ENCODE measurements around the gene CCDC92B. TPM values are rescaled to one million over a fixed set of nuclear protein-coding genes. Genes with fewer than 3 reads are reported as not detected.

Gene CCDC92B
- total RNA-seq, 1 experiment from 2014 or later = 15.2 TPM

- peak overlapping the region; percentile 72; the same call in 1 of the 2 replicates for H3K27ac Mint-ChIP-seq
- H3K27me3 Mint-ChIP-seq (ENCODE audit: low read depth) = no peaks in the 10 kb centered on the region
- no peak overlapping the region for H3K4me3 Mint-ChIP-seq
- H3K36me3 Mint-ChIP-seq = peaks cover 24% of the 10 kb centered on the region
- TF ChIP-seq ZNF121 (CRISPR knock-in tag; IDR thresholded peaks at IDR 0.05) (peak; percentile 54), FOXP4 (CRISPR knock-in tag; IDR thresholded peaks at IDR 0.05) (no peak)
- peaks cover 5% of the 10 kb centered on the region for H3K4me1 Mint-ChIP-seq
- H3K9me3 Mint-ChIP-seq = no peaks in the 10 kb centered on the region
- ChIA-PET CTCF (interaction anchor here (0.6 to 3.1 kb wide), 6 partner anchors 66 to 333 kb away, joined by 3 to 14 read pairs (median 6); no protein-coding TSS in a partner anchor), POLR2A (interaction anchor here (0.7 kb wide), 2 partner anchors 21 to 94 kb away, joined by 3 to 4 read pairs; no protein-coding TSS in a partner anchor)
- DNase-seq (ENCODE audit: low spot score) (no peak), ATAC-seq (peak; percentile 24)
Observed at GRCh38 chr17:2685696-2686095, 63.8 kb downstream of the CCDC92B start.

GRCh38 chr17:2684549-2684948 is 64.9 kb downstream of the CCDC92B start:
- no peak for TF ChIP-seq KAT7 (CRISPR knock-in tag; IDR thresholded peaks at IDR 0.05; ENCODE audit: borderline replicate concordance)
- no peak for TF ChIP-seq HMGA2 (CRISPR knock-in tag; IDR thresholded peaks at IDR 0.05)
- TF ChIP-seq ATF1 (CRISPR knock-in tag; IDR thresholded peaks at IDR 0.05) = no peak
- TF ChIP-seq GRHL2 (CRISPR knock-in tag; IDR thresholded peaks at IDR 0.05; ENCODE audit: insufficient replicate concordance, severe bottlenecking) = no peak
- TF ChIP-seq TEAD4 (CRISPR knock-in tag; IDR thresholded peaks at IDR 0.05) = no peak
- no peak for TF ChIP-seq ELF4 (CRISPR knock-in tag; IDR thresholded peaks at IDR 0.05; ENCODE audit: low read depth)
- TF ChIP-seq FOXK1 (CRISPR knock-in tag; IDR thresholded peaks at IDR 0.05) = no peak
- no peak for TF ChIP-seq SP1 (CRISPR knock-in tag; conservative IDR thresholded peaks at IDR 0.05)
- TF ChIP-seq EMX1 (CRISPR knock-in tag; IDR thresholded peaks at IDR 0.05) = no peak
- no peak for TF ChIP-seq GTF2I (CRISPR knock-in tag; conservative IDR thresholded peaks at IDR 0.05)
- no peak for TF ChIP-seq MYBL2 (CRISPR knock-in tag; IDR thresholded peaks at IDR 0.05)
- TF ChIP-seq ZNF281 (CRISPR knock-in tag; IDR thresholded peaks at IDR 0.05) = no peak
- TF ChIP-seq CDX4 (CRISPR knock-in tag; IDR thresholded peaks at IDR 0.05; ENCODE audit: borderline replicate concordance) = no peak
- no peak for TF ChIP-seq TP53 (CRISPR knock-in tag; IDR thresholded peaks at IDR 0.05)
- TF ChIP-seq CREM (CRISPR knock-in tag; IDR thresholded peaks at IDR 0.05) = no peak
- TF ChIP-seq CTCF (IDR thresholded peaks at IDR 0.05) = no peak
- TF ChIP-seq ZNF532 (CRISPR knock-in tag; IDR thresholded peaks at IDR 0.05; ENCODE audit: borderline replicate concordance) = no peak
- CTCF ChIA-PET = interaction anchor here (0.9 to 3.1 kb wide), 2 partner anchors 18 to 302 kb away, joined by 3 to 14 read pairs; no protein-coding TSS in a partner anchor
- peaks cover 33% of the 10 kb centered on the region for H3K36me3 Mint-ChIP-seq
- POLR2A ChIA-PET = no interaction called here
- H3K4me1 Mint-ChIP-seq = peaks cover 5% of the 10 kb centered on the region
- ATAC-seq (no peak), DNase-seq (ENCODE audit: low spot score) (no peak)
- no peaks in the 10 kb centered on the region for H3K27me3 Mint-ChIP-seq (ENCODE audit: low read depth)
- H3K4me3 Mint-ChIP-seq = no peak overlapping the region
- no peaks in the 10 kb centered on the region for H3K9me3 Mint-ChIP-seq
- peak overlapping the region; percentile 83 for H3K27ac Mint-ChIP-seq

All from WTC11 (cell line).